ENCODE results near the gene ELOA. TPM values are rescaled to one million over a fixed set of nuclear protein-coding genes. Genes with fewer than 3 reads are reported as not detected.

ELOA gene
- total RNA-seq, 1 donor from 2014 or later, result 29.1 TPM

- H3K27ac ChIP-seq (replicated peaks), result peak overlapping the region; percentile 38
- H3K4me1 ChIP-seq, result peaks cover 45% of the 10 kb centered on the region
- no peaks in the 10 kb centered on the region for H3K27me3 ChIP-seq (ENCODE audit: low read depth)
- no peak overlapping the region for H3K4me3 ChIP-seq
- H3K9me3 ChIP-seq (replicated peaks), result no peaks in the 10 kb centered on the region
- intact Hi-C loops (cut with micrococcal nuclease), result no loop called here
- peaks cover 23% of the 10 kb centered on the region for H3K36me3 ChIP-seq
- no peak for TF ChIP-seq CTCF (IDR thresholded peaks at IDR 0.05; ENCODE audit: borderline replicate concordance)
- no peak for DNase-seq
Measured at GRCh38 chr1:23768733-23769132, 25.5 kb downstream of the ELOA start.

GRCh38 chr1:23772049-23772853, 29.0 kb downstream of the ELOA start:
- H3K36me3 ChIP-seq, result peaks cover 17% of the 10 kb centered on the region
- H3K9me3 ChIP-seq (replicated peaks), result no peaks in the 10 kb centered on the region
- H3K4me1 ChIP-seq, result peaks cover 72% of the 10 kb centered on the region
- intact Hi-C loops (cut with micrococcal nuclease), result no loop called here
- no peak overlapping the region for H3K27ac ChIP-seq (replicated peaks)
- no peaks in the 10 kb centered on the region for H3K27me3 ChIP-seq (ENCODE audit: low read depth)
- TF ChIP-seq CTCF (IDR thresholded peaks at IDR 0.05; ENCODE audit: borderline replicate concordance), result peak; percentile 97
- no peak overlapping the region for H3K4me3 ChIP-seq
- peak; percentile 87 for DNase-seq

GRCh38 chr1:23772854-23773242, 29.6 kb downstream of the ELOA start:
- no peak for DNase-seq
- no peak overlapping the region for H3K27ac ChIP-seq (replicated peaks)
- no peak overlapping the region for H3K4me3 ChIP-seq
- peaks cover 76% of the 10 kb centered on the region for H3K4me1 ChIP-seq
- intact Hi-C loops (cut with micrococcal nuclease), result no loop called here
- TF ChIP-seq CTCF (IDR thresholded peaks at IDR 0.05; ENCODE audit: borderline replicate concordance), result no peak
- no peaks in the 10 kb centered on the region for H3K27me3 ChIP-seq (ENCODE audit: low read depth)
- peaks cover 17% of the 10 kb centered on the region for H3K36me3 ChIP-seq
- no peaks in the 10 kb centered on the region for H3K9me3 ChIP-seq (replicated peaks)

- Histone ChIP-seq H3K27me3 (ENCODE audit: low read depth) (no peaks in the 10 kb centered on the region), H3K27ac (replicated peaks) (peak overlapping the region; percentile 31), H3K36me3 (peaks cover 17% of the 10 kb centered on the region), H3K9me3 (replicated peaks) (no peaks in the 10 kb centered on the region), H3K4me1 (peaks cover 75% of the 10 kb centered on the region), H3K4me3 (no peak overlapping the region)
- no peak for TF ChIP-seq CTCF (IDR thresholded peaks at IDR 0.05; ENCODE audit: borderline replicate concordance)
- no peak for DNase-seq
- intact Hi-C loops (cut with micrococcal nuclease), result no loop called here
Measured at GRCh38 chr1:23774174-23774880, 31.1 kb downstream of the ELOA start.

- Histone ChIP-seq H3K36me3 (peaks cover 22% of the 10 kb centered on the region), H3K4me1 (peaks cover 83% of the 10 kb centered on the region), H3K27me3 (ENCODE audit: low read depth) (no peaks in the 10 kb centered on the region), H3K9me3 (replicated peaks) (no peaks in the 10 kb centered on the region), H3K4me3 (no peak overlapping the region), H3K27ac (replicated peaks) (no peak overlapping the region)
- DNase-seq, result no peak
- TF ChIP-seq CTCF (IDR thresholded peaks at IDR 0.05; ENCODE audit: borderline replicate concordance), result no peak
- intact Hi-C loops (cut with micrococcal nuclease), result no loop called here
Measured at GRCh38 chr1:23776217-23776616, 32.9 kb downstream of the ELOA start.

All from left ventricle myocardium inferior (tissue), 1 donor.